ENCODE data around the gene C2CD4D. TPM values are rescaled to one million over a fixed set of nuclear protein-coding genes. Genes with fewer than 3 reads are reported as not detected.
A peak's percentile ranks its signal among the peaks of the same experiment; 100 is the strongest.

The C2CD4D gene
- total and polyA plus RNA-seq, 12 donors = 0.04 TPM; not detected in 11

DNA sequence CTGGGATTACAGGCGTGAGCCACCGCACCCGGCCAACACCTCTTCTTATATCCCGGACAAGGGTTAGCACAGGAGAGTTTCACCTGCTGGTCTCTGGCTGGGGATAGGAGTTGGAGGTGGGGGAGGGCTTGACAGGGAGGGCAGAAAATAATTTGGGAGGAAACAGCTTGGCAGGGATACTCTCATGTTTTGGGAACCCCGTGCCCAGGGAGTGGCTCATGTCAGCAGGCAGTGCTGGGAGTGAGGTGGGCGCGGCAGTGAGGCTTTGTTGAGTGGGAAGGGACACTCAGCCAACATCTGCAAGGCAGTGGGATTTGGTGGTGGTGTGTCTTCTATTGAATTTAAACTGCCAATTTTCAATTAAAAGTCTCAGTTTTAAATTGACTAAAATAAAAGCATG lies 15.0 kb upstream of the C2CD4D start:
- ATAC-seq (no peak), DNase-seq (no peak)
- whole genome bisulfite sequencing, 2 donors = 90 to 92% methylated on average over 7 of the region's 7 CpGs
- Histone ChIP-seq H3K27me3 (peaks cover 0 to 10% (median 0%) of the 10 kb centered on the region in 7 donors), H3K27ac (no peak overlapping the region), H3K4me3 (no peak overlapping the region), H3K9me3 (no peaks in the 10 kb centered on the region), H3K36me3 (no peaks in the 10 kb centered on the region), H3K4me1 (peaks cover 0 to 25% (median 3%) of the 10 kb centered on the region in 9 donors)
- TF ChIP-seq, protein P1, sequence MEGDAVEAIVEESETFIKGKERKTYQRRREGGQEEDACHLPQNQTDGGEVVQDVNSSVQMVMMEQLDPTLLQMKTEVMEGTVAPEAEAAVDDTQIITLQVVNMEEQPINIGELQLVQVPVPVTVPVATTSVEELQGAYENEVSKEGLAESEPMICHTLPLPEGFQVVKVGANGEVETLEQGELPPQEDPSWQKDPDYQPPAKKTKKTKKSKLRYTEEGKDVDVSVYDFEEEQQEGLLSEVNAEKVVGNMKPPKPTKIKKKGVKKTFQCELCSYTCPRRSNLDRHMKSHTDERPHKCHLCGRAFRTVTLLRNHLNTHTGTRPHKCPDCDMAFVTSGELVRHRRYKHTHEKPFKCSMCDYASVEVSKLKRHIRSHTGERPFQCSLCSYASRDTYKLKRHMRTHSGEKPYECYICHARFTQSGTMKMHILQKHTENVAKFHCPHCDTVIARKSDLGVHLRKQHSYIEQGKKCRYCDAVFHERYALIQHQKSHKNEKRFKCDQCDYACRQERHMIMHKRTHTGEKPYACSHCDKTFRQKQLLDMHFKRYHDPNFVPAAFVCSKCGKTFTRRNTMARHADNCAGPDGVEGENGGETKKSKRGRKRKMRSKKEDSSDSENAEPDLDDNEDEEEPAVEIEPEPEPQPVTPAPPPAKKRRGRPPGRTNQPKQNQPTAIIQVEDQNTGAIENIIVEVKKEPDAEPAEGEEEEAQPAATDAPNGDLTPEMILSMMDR (IDR thresholded peaks at IDR 0.05) = no peak
- intact Hi-C loops (cut with DNase I) = no loop called here

DNA sequence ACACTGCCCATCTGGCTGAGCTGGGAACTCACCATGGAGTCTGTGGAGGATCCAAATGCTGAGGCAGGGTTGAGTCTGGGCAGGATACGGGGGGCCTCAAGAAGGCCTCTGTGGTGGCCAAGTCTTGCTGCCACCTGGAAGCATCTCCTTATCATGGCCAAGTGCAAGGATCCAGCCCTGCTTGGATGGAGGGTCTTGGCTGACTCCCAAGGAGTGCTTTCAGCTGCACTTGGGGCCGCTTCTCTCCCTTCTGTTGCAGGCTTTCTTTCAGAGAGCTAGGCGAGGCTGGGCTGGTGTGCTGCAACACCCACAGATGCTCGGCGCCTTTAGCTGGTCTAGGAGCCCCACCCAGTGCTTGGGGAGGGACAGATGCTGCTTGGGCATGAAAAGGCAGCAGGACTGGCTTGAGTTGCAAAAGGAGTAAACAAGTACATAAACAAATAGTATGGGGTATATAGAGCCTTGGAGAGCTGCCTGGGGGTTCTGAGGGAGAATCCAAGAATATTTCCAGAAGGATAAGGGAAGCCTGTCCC lies 13.9 kb upstream of the C2CD4D start, which contains the start of gene THEM5:
Gene THEM5, minus strand, starts transcription at position 302 of the 533 bp plus-strand sequence. Its CDS starts 147 bp downstream, at position 155.
- ATAC-seq = peak in 1 of 8 donors; percentile 5
- peaks cover 0 to 15% (median 0%) of the 10 kb centered on the region in 7 donors for H3K27me3 ChIP-seq
- H3K27ac ChIP-seq = no peak within 1 kb of the TSS
- no peaks in the 10 kb centered on the region for H3K9me3 ChIP-seq
- no peaks in the 10 kb centered on the region for H3K36me3 ChIP-seq
- TF ChIP-seq, protein P1 (IDR thresholded peaks at IDR 0.05) = no peak
- no peak within 1 kb of the TSS for H3K4me3 ChIP-seq
- 65 to 73% methylated on average over 5 of the region's 5 CpGs for WGBS, 2 donors
- DNase-seq = no peak
- intact Hi-C loops (cut with DNase I) = no loop called here
- peaks cover 0 to 29% (median 3%) of the 10 kb centered on the region in 9 donors for H3K4me1 ChIP-seq

DNA sequence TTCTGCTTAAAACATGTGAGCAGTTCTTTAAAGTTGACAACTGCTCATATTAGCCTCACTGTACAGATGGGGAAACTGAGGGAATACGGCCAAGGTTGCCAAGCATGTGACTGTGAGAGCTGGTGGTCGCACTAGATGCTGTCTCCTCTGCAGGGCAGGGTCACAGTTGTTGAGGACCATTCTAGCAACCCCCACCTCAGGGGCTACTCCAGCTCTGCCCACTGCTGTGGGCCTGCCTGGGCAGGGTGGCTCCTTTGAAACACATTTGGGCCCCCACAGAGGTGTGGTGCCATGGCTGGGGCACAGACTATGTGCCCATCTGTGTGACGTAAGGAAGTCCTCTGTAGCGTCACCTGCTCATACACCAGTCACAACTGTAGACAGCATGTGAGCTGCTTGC lies 13.1 kb upstream of the C2CD4D start:
- intact Hi-C loops (cut with DNase I) = no loop called here

DNA sequence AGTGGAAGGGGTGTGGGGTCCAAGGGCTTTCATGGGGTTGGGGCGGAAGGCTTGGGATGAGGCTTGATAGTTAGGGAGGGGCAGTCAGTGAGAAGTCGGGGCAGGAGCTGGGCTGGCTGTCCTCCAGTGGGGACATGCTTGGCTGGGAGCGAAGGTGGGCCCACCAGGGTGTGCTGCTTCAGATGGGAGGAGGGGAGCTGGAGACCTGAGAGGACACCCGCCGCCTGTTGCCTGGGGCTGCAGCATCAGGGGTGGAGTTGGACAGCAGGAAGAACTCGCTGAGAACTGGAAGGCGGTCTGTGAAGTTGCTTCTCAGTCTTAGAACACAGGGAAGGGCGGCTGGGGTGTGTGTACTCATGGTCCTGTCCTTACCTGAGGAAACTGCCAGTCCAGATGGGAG lies 12.3 kb upstream of the C2CD4D start:
- H3K27me3 ChIP-seq = peaks cover 0 to 16% (median 0%) of the 10 kb centered on the region in 7 donors
- ATAC-seq (no peak), DNase-seq (no peak)
- no peak overlapping the region for H3K4me3 ChIP-seq
- intact Hi-C loops (cut with DNase I) = no loop called here
- no peaks in the 10 kb centered on the region for H3K9me3 ChIP-seq
- WGBS, 2 donors = 78 to 79% methylated on average over 8 of the region's 8 CpGs
- H3K4me1 ChIP-seq = peaks cover 0 to 29% (median 4%) of the 10 kb centered on the region in 9 donors
- H3K27ac ChIP-seq = no peak overlapping the region
- H3K36me3 ChIP-seq = no peaks in the 10 kb centered on the region
- TF ChIP-seq, protein P1 (IDR thresholded peaks at IDR 0.05) = no peak

More for the DNA sequence above, 13.1 kb upstream of the C2CD4D start:
- Histone ChIP-seq H3K9me3 (no peaks in the 10 kb centered on the region), H3K4me3 (no peak overlapping the region), H3K27me3 (peaks cover 0 to 15% (median 0%) of the 10 kb centered on the region in 7 donors), H3K27ac (no peak overlapping the region), H3K4me1 (peaks cover 0 to 28% (median 4%) of the 10 kb centered on the region in 9 donors), H3K36me3 (no peaks in the 10 kb centered on the region)
- no peak for DNase-seq
- WGBS, 2 donors = 90 to 93% methylated on average over 4 of the region's 4 CpGs
- ATAC-seq = peak in 1 of 8 donors; percentile 15
- TF ChIP-seq, protein P1 (IDR thresholded peaks at IDR 0.05) = no peak
